Measurements from ENCODE around the gene NCEH1.

Gene NCEH1

GRCh38 chr3:172687501-172687900 lies 23.4 kb downstream of the NCEH1 start:
- TF ChIP-seq CTCF (IDR thresholded peaks at IDR 0.05; ENCODE audit: low read depth, low read length) = no peak

GRCh38 chr3:172685331-172686214 lies 25.3 kb downstream of the NCEH1 start:
- H3K4me3 ChIP-seq (ENCODE audit: low read depth, low read length) = no peak overlapping the region
- no peak for TF ChIP-seq CTCF (IDR thresholded peaks at IDR 0.05; ENCODE audit: low read depth, low read length)

More at GRCh38 chr3:172687501-172687900, 23.4 kb downstream of the NCEH1 start:
- no peak overlapping the region for H3K4me3 ChIP-seq (ENCODE audit: low read depth, low read length)

- H3K4me3 ChIP-seq (ENCODE audit: low read depth, low read length) = no peak overlapping the region
- TF ChIP-seq CTCF (IDR thresholded peaks at IDR 0.05; ENCODE audit: low read depth, low read length) = no peak
These were observed 30.2 kb downstream of the NCEH1 start for GRCh38 chr3:172680684-172681083.

GRCh38 chr3:172679599-172679998 lies 31.3 kb downstream of the NCEH1 start:
- no peak overlapping the region for H3K4me3 ChIP-seq (ENCODE audit: low read depth, low read length)
- no peak for TF ChIP-seq CTCF (IDR thresholded peaks at IDR 0.05; ENCODE audit: low read depth, low read length)

- TF ChIP-seq CTCF (IDR thresholded peaks at IDR 0.05; ENCODE audit: low read depth, low read length) = no peak
- H3K4me3 ChIP-seq (ENCODE audit: low read depth, low read length) = no peak overlapping the region
These were observed 32.8 kb downstream of the NCEH1 start for GRCh38 chr3:172678068-172678467.

- H3K4me3 ChIP-seq (ENCODE audit: low read depth, low read length) = no peak overlapping the region
- TF ChIP-seq CTCF (IDR thresholded peaks at IDR 0.05; ENCODE audit: low read depth, low read length) = no peak
These were observed 34.5 kb downstream of the NCEH1 start for GRCh38 chr3:172676196-172676922.

Data from WI38 (cell line).